ENCODE measurements around the gene SPINT2. TPM values are rescaled to one million over a fixed set of nuclear protein-coding genes. Genes with fewer than 3 reads are reported as not detected.

Gene SPINT2
- total and polyA plus RNA-seq, 12 donors, result 3.4 to 29.2 (median 12.3) TPM

- ATAC-seq (no peak), DNase-seq (no peak)
- no peaks in the 10 kb centered on the region for H3K9me3 ChIP-seq
- peaks cover 0 to 29% (median 0%) of the 10 kb centered on the region in 9 donors for H3K36me3 ChIP-seq
- intact Hi-C loops (cut with DNase I), result no loop called here
- H3K4me1 ChIP-seq, result peaks cover 0 to 17% (median 0%) of the 10 kb centered on the region in 9 donors
- no peaks in the 10 kb centered on the region for H3K27me3 ChIP-seq
- H3K4me3 ChIP-seq, result no peak overlapping the region
- H3K27ac ChIP-seq, result no peak overlapping the region
- 84 to 86% methylated on average over 15 of the region's 15 CpGs for WGBS, 2 donors
- TF ChIP-seq CTCF (IDR thresholded peaks at IDR 0.05), result no peak
Observed at GRCh38 chr19:38291855-38292254, 27.5 kb downstream of the SPINT2 start.

GRCh38 chr19:38293281-38293680, 28.9 kb downstream of the SPINT2 start:
- 87 to 90% methylated on average over 9 of the region's 9 CpGs for WGBS, 2 donors
- Histone ChIP-seq H3K27ac (no peak overlapping the region), H3K36me3 (peaks cover 0 to 29% (median 0%) of the 10 kb centered on the region in 9 donors), H3K4me3 (no peak overlapping the region), H3K4me1 (peaks cover 0 to 5% (median 0%) of the 10 kb centered on the region in 9 donors), H3K9me3 (no peaks in the 10 kb centered on the region), H3K27me3 (no peaks in the 10 kb centered on the region)
- ATAC-seq, result no peak
- intact Hi-C loops (cut with DNase I), result no loop called here
- no peak for DNase-seq
- TF ChIP-seq CTCF (IDR thresholded peaks at IDR 0.05), result no peak

GRCh38 chr19:38294090-38294489, 29.7 kb downstream of the SPINT2 start:
- no peak for TF ChIP-seq CTCF (IDR thresholded peaks at IDR 0.05)
- Histone ChIP-seq H3K36me3 (peaks cover 0 to 29% (median 0%) of the 10 kb centered on the region in 9 donors), H3K4me1 (no peaks in the 10 kb centered on the region), H3K27ac (no peak overlapping the region), H3K9me3 (no peaks in the 10 kb centered on the region), H3K27me3 (no peaks in the 10 kb centered on the region), H3K4me3 (no peak overlapping the region)
- intact Hi-C loops (cut with DNase I), result no loop called here
- ATAC-seq (no peak), DNase-seq (no peak)
- 75 to 84% methylated on average over 8 of the region's 8 CpGs for WGBS, 2 donors

GRCh38 chr19:38298821-38299680, 34.7 kb downstream of the SPINT2 start:
- H3K4me1 ChIP-seq, result peaks cover 0 to 8% (median 0%) of the 10 kb centered on the region in 9 donors
- no peaks in the 10 kb centered on the region for H3K9me3 ChIP-seq
- peaks cover 0 to 2% (median 0%) of the 10 kb centered on the region in 9 donors for H3K36me3 ChIP-seq
- 52% methylated on average over 11 of the region's 11 CpGs for WGBS, 2 donors
- peak overlapping the region in 1 of 10 donors; percentile 15 for H3K27ac ChIP-seq
- ATAC-seq, result peak in 5 of 8 donors; percentile 5 to 34 (median 16)
- H3K27me3 ChIP-seq, result no peaks in the 10 kb centered on the region
- no peak overlapping the region for H3K4me3 ChIP-seq
- TF ChIP-seq CTCF (IDR thresholded peaks at IDR 0.05), result no peak
- intact Hi-C loops (cut with DNase I), result no loop called here
- no peak for DNase-seq
